K562 (cell line): ENCODE data around the gene HBQ1.

ENCODE experiments used
- ELF4 ChIP-seq: fragments of 450-650 bp; formaldehyde crosslinking; IDR thresholded peaks from 2 replicates; pipeline ENCODE4 v1.4.0; 2022; ENCODE audit warnings: missing genetic modification characterization
- FIP1L1 ChIP-seq: fragments of 200-400 bp; formaldehyde crosslinking; IDR thresholded peaks from 2 replicates; pipeline ENCODE4 v1.6.1; 2018; ENCODE audit warnings: mild to moderate bottlenecking, low read depth, low read length; ENCODE audit not compliant: poor library complexity, severe bottlenecking
- KAT2B ChIP-seq: IDR thresholded peaks from one replicate; pipeline ENCODE4 v1.6.1; 2012; ENCODE audit warnings: low read depth, mild to moderate bottlenecking, control low read depth, inconsistent platforms, low read length, moderate library complexity
- KAT7 ChIP-seq: sonication (generic); formaldehyde crosslinking; IDR thresholded peaks from 2 replicates; pipeline ENCODE4 v1.8.0; 2022; ENCODE audit warnings: missing genetic modification reagents, mild to moderate bottlenecking, borderline replicate concordance
- MTA2 ChIP-seq: fragments of 450-650 bp; IDR thresholded peaks from 2 replicates; pipeline ENCODE4 v1.6.1; 2016; ENCODE audit warnings: low read depth
- POLR2A ChIP-seq: fragments of 450-650 bp; conservative IDR thresholded peaks from 2 replicates; pipeline ENCODE4 v1.6.1; 2016
- ZNF140 ChIP-seq: fragments of 250-450 bp; sonication (Bioruptor Pico); IDR thresholded peaks from 2 replicates; pipeline ENCODE4 v1.8.0; 2021; ENCODE audit warnings: moderate library complexity, mild to moderate bottlenecking, inconsistent platforms
- ZNF785 ChIP-seq: fragments of 250-450 bp; sonication (Bioruptor Pico); IDR thresholded peaks from 2 replicates; pipeline ENCODE4 v1.4.0; 2020; ENCODE audit warnings: mild to moderate bottlenecking
- TF ChIP-seq, protein P1 (sequence below), 3 experiments: IDR thresholded peaks in 2 of 3; conservative IDR thresholded peaks in 1 of 3; 2 replicates each; pipeline ENCODE4 v1.5.1; 2011 to 2012; ENCODE audit warnings: low read length in 3 of 3, mild to moderate bottlenecking in 3 of 3, control low read depth in 2 of 3, improper control_type of control experiment in 1 of 3, inconsistent platforms in 1 of 3, low read depth in 1 of 3, mixed read lengths in 1 of 3, moderate library complexity in 1 of 3; ENCODE audit not compliant: insufficient read depth in 2 of 3
- TF ChIP-seq, protein P2 (sequence below): conservative IDR thresholded peaks from 2 replicates; pipeline ENCODE4 v1.6.1; 2011; ENCODE audit warnings: low read depth, mild to moderate bottlenecking, low read length; ENCODE audit not compliant: control insufficient read depth

DNA sequence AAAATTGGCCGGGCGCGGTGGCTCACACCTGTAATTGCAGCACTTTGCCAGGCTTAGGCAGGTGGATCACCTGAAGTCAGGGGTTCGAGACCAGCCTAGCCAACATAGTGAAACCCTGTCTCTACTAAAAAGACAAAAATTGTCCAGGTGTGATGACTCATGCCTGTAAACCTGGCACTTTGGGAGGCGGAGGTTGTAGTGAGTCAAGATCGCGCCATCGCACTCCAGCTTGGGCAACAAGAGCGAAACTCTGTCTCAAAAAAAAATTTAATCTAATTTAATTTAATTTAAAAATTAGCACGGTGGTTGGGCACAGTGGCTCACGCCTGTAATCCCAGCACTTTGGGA, 1.6 kb upstream of the HBQ1 start:
- TF ChIP-seq FIP1L1 (no peak), KAT2B (no peak), ZNF785 (CRISPR knock-in tag) (no peak), KAT7 (CRISPR knock-in tag) (no peak), MTA2 (no peak), ELF4 (no peak), POLR2A (no peak), ZNF140 (no peak)
- TF ChIP-seq, protein P1, sequence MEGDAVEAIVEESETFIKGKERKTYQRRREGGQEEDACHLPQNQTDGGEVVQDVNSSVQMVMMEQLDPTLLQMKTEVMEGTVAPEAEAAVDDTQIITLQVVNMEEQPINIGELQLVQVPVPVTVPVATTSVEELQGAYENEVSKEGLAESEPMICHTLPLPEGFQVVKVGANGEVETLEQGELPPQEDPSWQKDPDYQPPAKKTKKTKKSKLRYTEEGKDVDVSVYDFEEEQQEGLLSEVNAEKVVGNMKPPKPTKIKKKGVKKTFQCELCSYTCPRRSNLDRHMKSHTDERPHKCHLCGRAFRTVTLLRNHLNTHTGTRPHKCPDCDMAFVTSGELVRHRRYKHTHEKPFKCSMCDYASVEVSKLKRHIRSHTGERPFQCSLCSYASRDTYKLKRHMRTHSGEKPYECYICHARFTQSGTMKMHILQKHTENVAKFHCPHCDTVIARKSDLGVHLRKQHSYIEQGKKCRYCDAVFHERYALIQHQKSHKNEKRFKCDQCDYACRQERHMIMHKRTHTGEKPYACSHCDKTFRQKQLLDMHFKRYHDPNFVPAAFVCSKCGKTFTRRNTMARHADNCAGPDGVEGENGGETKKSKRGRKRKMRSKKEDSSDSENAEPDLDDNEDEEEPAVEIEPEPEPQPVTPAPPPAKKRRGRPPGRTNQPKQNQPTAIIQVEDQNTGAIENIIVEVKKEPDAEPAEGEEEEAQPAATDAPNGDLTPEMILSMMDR (IDR thresholded peaks at IDR 0.05 in 2 of 3, conservative IDR thresholded peaks at IDR 0.05 in 1 of 3; ENCODE audit: insufficient read depth in 2 of 3, low read depth in 1 of 3, low read length in 3 of 3) = no peak
- TF ChIP-seq, protein P2, sequence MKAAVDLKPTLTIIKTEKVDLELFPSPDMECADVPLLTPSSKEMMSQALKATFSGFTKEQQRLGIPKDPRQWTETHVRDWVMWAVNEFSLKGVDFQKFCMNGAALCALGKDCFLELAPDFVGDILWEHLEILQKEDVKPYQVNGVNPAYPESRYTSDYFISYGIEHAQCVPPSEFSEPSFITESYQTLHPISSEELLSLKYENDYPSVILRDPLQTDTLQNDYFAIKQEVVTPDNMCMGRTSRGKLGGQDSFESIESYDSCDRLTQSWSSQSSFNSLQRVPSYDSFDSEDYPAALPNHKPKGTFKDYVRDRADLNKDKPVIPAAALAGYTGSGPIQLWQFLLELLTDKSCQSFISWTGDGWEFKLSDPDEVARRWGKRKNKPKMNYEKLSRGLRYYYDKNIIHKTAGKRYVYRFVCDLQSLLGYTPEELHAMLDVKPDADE = no peak
